K562 (cell line): ENCODE measurements around the gene CCDC175. TPM values are rescaled to one million over a fixed set of nuclear protein-coding genes. Genes with fewer than 3 reads are reported as not detected.

Experiments
- ATAC-seq: fragments of 200-7000 bp; cut with Tn5 transposase; 3 replicates; pipeline ENCODE4 v1.9.1; 2020; ENCODE audit warnings: moderate library complexity
- BruUV-seq: library from RNA; stranded (reverse); fragments of 400-500 nt; replicated peaks from 2 replicates; lab custom pipeline; 2021; lab: Mats Ljungman, UMichigan
- CTCF ChIA-PET: fragments of 300-600 bp; formaldehyde crosslinking; extraction: SDS; loops from one replicate; lab custom pipeline; 2021; ENCODE audit warnings: low intra/inter-chr PET ratio; lab: Yijun Ruan, JAX
- POLR2A ChIA-PET: fragments of 300-600, 350-650 bp; sonication (Branson Sonifier 250); formaldehyde crosslinking; extraction: SDS; loops from one replicate; lab custom pipeline; 2021; ENCODE audit warnings: antibody characterized with exemption, inconsistent platforms; lab: Yijun Ruan, JAX
- DNase-seq, 4 experiments: peaks; one replicate each; pipeline versions ENCODE4 v3.0.0 to v3.0.0-alpha.2; 2011 to 2018; ENCODE audit warnings: low spot score in 3 of 4, mixed read lengths in 3 of 4; ENCODE audit errors: extremely low read depth in 1 of 4
- FAIRE-seq: peaks from 2 replicates; lab custom pipeline; 2011; peaks lifted over from hg19 to GRCh38; lab: Jason Lieb, UNC
- H2AFZ ChIP-seq: 2 replicates; pipeline ENCODE4 v1.6.0; 2011; ENCODE audit warnings: low read depth, low read length, control low read depth, inconsistent platforms
- H3K27ac ChIP-seq: fragments of 200-600 bp; 3 replicates; pipeline ENCODE4 v1.8.0; 2011; ENCODE audit warnings: low read depth, mild to moderate bottlenecking, control low read depth, inconsistent platforms, low read length, moderate library complexity, mixed read lengths; ENCODE audit errors: extremely low read depth
- H3K27me3 ChIP-seq, 2 experiments: fragments of 300-600 bp in 1 of 2; 2 replicates in 1 of 2; 3 replicates in 1 of 2; pipeline versions ENCODE4 v1.6.0 to v1.8.0; 2011; ENCODE audit warnings: inconsistent platforms in 2 of 2, low read length in 2 of 2, mild to moderate bottlenecking in 1 of 2, mixed read lengths in 1 of 2, moderate library complexity in 1 of 2; ENCODE audit not compliant: control insufficient read depth in 2 of 2, insufficient read depth in 2 of 2
- H3K36me3 ChIP-seq: fragments of 300-600 bp; 3 replicates; pipeline ENCODE4 v1.8.0; 2011; ENCODE audit warnings: mild to moderate bottlenecking, low read length, inconsistent platforms; ENCODE audit not compliant: control insufficient read depth, insufficient read depth
- H3K4me1 ChIP-seq, 2 experiments: fragments of 200-600 bp in 1 of 2; replicated peaks in 1 of 2; 2 replicates in 1 of 2; 3 replicates in 1 of 2; pipeline versions ENCODE4 v1.5.1 to v1.8.0; 2011; ENCODE audit warnings: inconsistent platforms in 2 of 2, low read length in 2 of 2, mild to moderate bottlenecking in 1 of 2, mixed read lengths in 1 of 2, moderate library complexity in 1 of 2; ENCODE audit not compliant: control insufficient read depth in 2 of 2, insufficient read depth in 2 of 2
- H3K4me2 ChIP-seq: 2 replicates; pipeline ENCODE4 v1.6.1; 2011; ENCODE audit warnings: low read length, control low read depth, inconsistent platforms, mixed read lengths; ENCODE audit not compliant: insufficient read depth
- H3K4me3 ChIP-seq: fragments of 200-600 bp; sonication (generic), shearing (Covaris generic); 2 replicates; pipeline ENCODE4 v1.5.1; 2016; ENCODE audit warnings: control low read depth, inconsistent platforms
- H3K79me2 ChIP-seq: fragments of 200-600 bp; 3 replicates; pipeline ENCODE4 v1.8.0; 2011; ENCODE audit warnings: low read length, inconsistent platforms; ENCODE audit not compliant: control insufficient read depth, insufficient read depth
- H3K9ac ChIP-seq, 2 experiments: 2 replicates each; pipeline versions ENCODE4 v1.6.0 to v1.6.1; 2011; ENCODE audit warnings: low read depth in 2 of 2, low read length in 2 of 2, control low read depth in 1 of 2, inconsistent platforms in 1 of 2, mild to moderate bottlenecking in 1 of 2, mixed read lengths in 1 of 2; ENCODE audit not compliant: insufficient read depth in 1 of 2
- H3K9me1 ChIP-seq: one replicate; pipeline ENCODE4 v1.6.0; 2011; ENCODE audit warnings: inconsistent platforms, mild to moderate bottlenecking, low read length, moderate library complexity; ENCODE audit not compliant: control insufficient read depth, insufficient read depth
- H3K9me3 ChIP-seq: replicated peaks from 2 replicates; pipeline ENCODE4 v1.5.1; 2011; ENCODE audit warnings: low read depth, low read length, inconsistent platforms; ENCODE audit not compliant: control insufficient read depth, insufficient read depth
- H4K20me1 ChIP-seq: replicated peaks from 2 replicates; pipeline ENCODE4 v1.6.1; 2011; ENCODE audit warnings: low read length, inconsistent platforms, mixed read lengths; ENCODE audit not compliant: control insufficient read depth, insufficient read depth
- CTBP1 ChIP-seq: fragments of 450-650 bp; IDR thresholded peaks from 2 replicates; pipeline ENCODE4 v1.6.1; 2016; ENCODE audit warnings: borderline replicate concordance
- EGR1 ChIP-seq: fragments of 450-650 bp; conservative IDR thresholded peaks from 2 replicates; pipeline ENCODE4 v1.6.1; 2017; ENCODE audit warnings: mild to moderate bottlenecking
- GATA2 ChIP-seq: sonication (generic); formaldehyde crosslinking; IDR thresholded peaks from 2 replicates; pipeline ENCODE4 v1.4.0; 2020; ENCODE audit warnings: mild to moderate bottlenecking, missing genetic modification reagents
- MECOM ChIP-seq: fragments of 250-450 bp; sonication (Bioruptor Pico); IDR thresholded peaks from 2 replicates; pipeline ENCODE4 v1.8.0; 2022; ENCODE audit warnings: inconsistent platforms
- MYC ChIP-seq, 2 experiments: fragments of 250-450 bp in 1 of 2; sonication (Bioruptor Pico) in 1 of 2; IDR thresholded peaks; 2 replicates each; pipeline versions ENCODE4 v1.5.1 to v1.6.1; 2012 to 2021; ENCODE audit warnings: low read depth in 2 of 2, borderline replicate concordance in 1 of 2, improper control_type of control experiment in 1 of 2, low read length in 1 of 2, mild to moderate bottlenecking in 1 of 2, moderate library complexity in 1 of 2
- POLR2AphosphoS5 ChIP-seq: IDR thresholded peaks from 2 replicates; pipeline ENCODE4 v1.6.1; 2011; ENCODE audit warnings: mild to moderate bottlenecking, low read depth, low read length, moderate library complexity; ENCODE audit not compliant: control insufficient read depth, insufficient read depth
- POLR2H ChIP-seq: IDR thresholded peaks from 2 replicates; pipeline ENCODE4 v1.6.1; 2016; ENCODE audit warnings: missing genetic modification characterization, low read depth, mild to moderate bottlenecking, control low read depth, missing compliant biosample characterization, moderate library complexity
- RBM25 ChIP-seq: fragments of 200-400 bp; formaldehyde crosslinking; IDR thresholded peaks from 2 replicates; pipeline ENCODE4 v1.6.1; 2018; ENCODE audit warnings: low read length, low read depth, moderate library complexity; ENCODE audit not compliant: severe bottlenecking
- SMARCA4 ChIP-seq: fragments of 450-650 bp; IDR thresholded peaks from 2 replicates; pipeline ENCODE4 v1.6.1; 2016
- TBL1XR1 ChIP-seq, 2 experiments: IDR thresholded peaks; 2 replicates each; pipeline ENCODE4 v1.6.1; 2012; ENCODE audit warnings: improper control_type of control experiment in 2 of 2, low read length in 2 of 2, mild to moderate bottlenecking in 1 of 2
- ZBED1 ChIP-seq: IDR thresholded peaks from 2 replicates; pipeline ENCODE4 v1.6.1; 2014
- ZNF224 ChIP-seq: sonication (generic); formaldehyde crosslinking; IDR thresholded peaks from 2 replicates; pipeline ENCODE4 v1.8.0; 2022; ENCODE audit warnings: mild to moderate bottlenecking, missing genetic modification reagents
- ZNF347 ChIP-seq: fragments of 450-650 bp; formaldehyde crosslinking; IDR thresholded peaks from 2 replicates; pipeline ENCODE4 v1.4.0; 2020; ENCODE audit warnings: low read depth, mild to moderate bottlenecking, moderate library complexity
- WGBS: fragments of 100-300 bp; shearing (Covaris generic); methylation state at CpG from one replicate; pipeline ENCODE4 v1.1.6; 2016; ENCODE audit warnings: low coverage, mixed read lengths; ENCODE audit not compliant: insufficient coverage; ENCODE audit errors: missing lambda C conversion rate; 5-methylcytosine and 5-hydroxymethylcytosine counted together
- in situ Hi-C: fragments of 300-500 bp; cut with MboI; formaldehyde crosslinking; loops from 4 replicates; pipeline ENCODE4 v1.15.0; 2018; ENCODE audit warnings: inconsistent platforms, mixed read lengths
- intact Hi-C: fragments of 100-400 bp; cut with micrococcal nuclease; formaldehyde crosslinking; loops from 2 replicates; pipeline ENCODE4 v1.14.2; 2022
- polyA plus RNA-seq, 8 experiments: library from polyadenylated mRNA; depleted of rRNA in 4 of 8; stranded (reverse) in 5 of 8; unstranded in 3 of 8; fragments of >200 nt; fragmentation: Nextera tagmentation in 2 of 8; fragmentation: Illumina TruSeq in 1 of 8; extraction: Ambion mirVana in 2 of 8; extraction: Trizol in 1 of 8; gene quantifications; 2 replicates each; pipeline versions ENCODE4 v1.2.1 to v1.2.3, GENCODE V29; 2011 to 2014; ENCODE audit warnings: inconsistent platforms in 1 of 8, missing spikeins in 1 of 8
- total RNA-seq, 7 experiments: library from RNA; depleted of rRNA in 6 of 7; stranded (reverse); fragments of >200 nt in 6 of 7; fragmentation: Illumina TruSeq in 2 of 7; extraction: Trizol in 2 of 7; gene quantifications; 2 replicates each; pipeline versions ENCODE4 v1.2.1 to v1.2.3, GENCODE V29; 2011 to 2021; ENCODE audit warnings: low replicate concordance in 1 of 7
- TF ChIP-seq, protein P1 (sequence below): fragments of 250-450 bp; sonication (Bioruptor Pico); IDR thresholded peaks from 2 replicates; pipeline ENCODE4 v1.5.0; 2021; ENCODE audit warnings: mild to moderate bottlenecking, moderate library complexity
- TF ChIP-seq, protein P2 (sequence below): fragments of 250-450 bp; sonication (Bioruptor Pico); IDR thresholded peaks from 2 replicates; pipeline ENCODE4 v1.4.0; 2020; ENCODE audit warnings: mild to moderate bottlenecking, moderate library complexity
- TF ChIP-seq, protein P3 (sequence below): fragments of 450-650 bp; IDR thresholded peaks from 2 replicates; pipeline ENCODE4 v1.6.1; 2018; ENCODE audit not compliant: partially characterized antibody

CCDC175 gene
- total and polyA plus RNA-seq, 9 of the 15 experiments (the other 6 are each of a cell fraction or from before 2014, with no cell fraction given): not detected

DNA sequence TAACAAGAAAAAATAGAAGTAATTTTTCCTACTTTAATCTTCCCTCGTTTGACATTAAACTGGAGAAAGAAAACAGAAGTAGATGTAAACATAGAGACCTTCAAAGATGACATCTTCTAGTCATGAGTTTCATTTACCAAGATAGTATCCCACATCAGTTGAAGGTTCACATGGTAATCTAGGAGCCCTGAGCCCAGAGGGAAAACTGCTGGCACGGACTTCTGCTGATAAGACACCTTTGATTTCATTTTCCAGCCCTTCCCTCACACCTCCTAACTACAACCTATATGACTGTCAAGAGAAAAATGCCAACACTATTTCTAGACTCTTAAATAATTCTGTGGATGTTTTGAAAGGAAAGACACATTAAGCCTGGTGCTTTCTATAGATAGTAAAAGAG, 46.0 kb upstream of the CCDC175 start:
- intact Hi-C loops (no loop called here), in situ Hi-C loops (no loop called here)
- Histone ChIP-seq H3K36me3 (no peaks in the 10 kb centered on the region), H3K79me2 (no peaks in the 10 kb centered on the region), H3K4me3 (no peak overlapping the region), H3K9ac (no peak overlapping the region), H2AFZ (no peak overlapping the region), H3K27ac (no peak overlapping the region), H3K9me1 (no peaks in the 10 kb centered on the region), H4K20me1 (no peaks in the 10 kb centered on the region), H3K9me3 (no peaks in the 10 kb centered on the region), H3K4me1 (no peaks in the 10 kb centered on the region), H3K27me3 (no peaks in the 10 kb centered on the region), H3K4me2 (no peak overlapping the region)
- ChIA-PET POLR2A (no interaction called here), CTCF (no interaction called here)
- no TSS peak for BruUV-seq
- ATAC-seq (no peak), DNase-seq (no peak), FAIRE-seq (no peak)
- 0% methylated on average over 2 of the region's 2 CpGs for WGBS
- TF ChIP-seq POLR2H (tag) (no peak), POLR2AphosphoS5 (no peak), ZNF347 (CRISPR knock-in tag) (no peak), MECOM (CRISPR knock-in tag) (no peak), GATA2 (CRISPR knock-in tag) (no peak), EGR1 (no peak), ZBED1 (no peak), ZNF224 (CRISPR knock-in tag) (no peak), SMARCA4 (no peak), MYC (IDR thresholded peaks at IDR 0.05; ENCODE audit: low read depth, low read length) (no peak), MYC (CRISPR knock-in tag; IDR thresholded peaks at IDR 0.05; ENCODE audit: borderline replicate concordance, low read depth) (no peak), CTBP1 (no peak), RBM25 (no peak), TBL1XR1 (IDR thresholded peaks at IDR 0.05; ENCODE audit: low read length in 2 of 2) (no peak)
- TF ChIP-seq, protein P1, sequence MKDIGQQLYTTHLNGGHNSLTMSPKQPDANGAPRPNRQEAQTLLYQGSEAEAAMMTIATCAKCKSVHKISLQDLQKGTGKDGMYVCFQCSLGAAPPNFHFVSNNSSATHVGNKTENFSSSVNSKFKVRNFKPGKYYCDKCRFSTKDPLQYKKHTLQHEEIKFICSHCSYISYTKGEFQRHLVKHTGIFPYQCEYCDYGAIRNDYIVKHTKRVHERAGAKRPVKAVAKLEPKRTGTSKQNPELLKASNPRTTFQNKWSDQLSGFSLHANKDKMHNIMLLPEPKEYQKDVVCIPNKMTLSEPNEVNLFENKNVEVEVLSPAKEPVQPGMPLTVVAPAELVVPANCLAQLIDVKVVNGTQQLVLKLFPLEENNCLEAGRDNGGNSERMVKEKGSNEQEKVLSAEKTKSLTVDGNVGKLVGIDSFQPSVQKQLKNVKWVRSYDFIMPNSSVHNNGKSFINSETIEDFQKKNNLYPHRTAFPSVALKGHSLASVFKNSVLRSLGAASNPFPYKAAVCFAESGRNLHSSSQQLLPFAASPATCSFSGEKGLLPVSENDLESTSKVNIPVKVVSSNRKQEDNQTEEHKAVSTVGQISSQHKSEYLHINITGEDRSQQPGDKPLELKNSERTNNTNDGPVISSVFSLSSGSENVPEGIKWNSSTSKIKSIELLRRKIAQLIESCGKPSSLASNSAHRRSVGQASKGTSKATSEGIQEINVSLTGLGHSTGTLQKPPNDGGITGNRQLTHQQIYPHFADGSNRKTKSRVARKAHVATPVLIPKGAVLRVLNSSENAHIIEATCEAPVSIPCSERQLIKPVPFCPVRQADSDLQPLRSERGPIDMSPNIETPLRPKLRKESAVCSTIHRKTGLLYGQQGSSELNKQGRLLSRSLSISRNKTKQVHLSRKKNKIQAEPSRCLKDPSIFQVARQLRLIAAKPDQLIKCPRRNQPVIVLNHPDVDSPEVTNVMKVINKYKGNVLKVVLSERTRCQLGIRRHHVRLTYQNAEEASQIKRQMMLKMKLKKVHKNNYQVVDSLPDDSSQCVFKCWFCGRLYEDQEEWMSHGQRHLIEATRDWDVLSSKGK (CRISPR knock-in tag): no peak
- TF ChIP-seq, protein P2, sequence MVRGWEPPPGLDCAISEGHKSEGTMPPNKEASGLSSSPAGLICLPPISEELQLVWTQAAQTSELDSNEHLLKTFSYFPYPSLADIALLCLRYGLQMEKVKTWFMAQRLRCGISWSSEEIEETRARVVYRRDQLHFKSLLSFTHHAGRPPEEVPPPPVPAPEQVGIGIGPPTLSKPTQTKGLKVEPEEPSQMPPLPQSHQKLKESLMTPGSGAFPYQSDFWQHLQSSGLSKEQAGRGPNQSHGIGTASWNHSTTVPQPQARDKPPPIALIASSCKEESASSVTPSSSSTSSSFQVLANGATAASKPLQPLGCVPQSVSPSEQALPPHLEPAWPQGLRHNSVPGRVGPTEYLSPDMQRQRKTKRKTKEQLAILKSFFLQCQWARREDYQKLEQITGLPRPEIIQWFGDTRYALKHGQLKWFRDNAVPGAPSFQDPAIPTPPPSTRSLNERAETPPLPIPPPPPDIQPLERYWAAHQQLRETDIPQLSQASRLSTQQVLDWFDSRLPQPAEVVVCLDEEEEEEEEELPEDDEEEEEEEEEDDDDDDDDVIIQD (CRISPR knock-in tag): no peak
- TF ChIP-seq, protein P3, sequence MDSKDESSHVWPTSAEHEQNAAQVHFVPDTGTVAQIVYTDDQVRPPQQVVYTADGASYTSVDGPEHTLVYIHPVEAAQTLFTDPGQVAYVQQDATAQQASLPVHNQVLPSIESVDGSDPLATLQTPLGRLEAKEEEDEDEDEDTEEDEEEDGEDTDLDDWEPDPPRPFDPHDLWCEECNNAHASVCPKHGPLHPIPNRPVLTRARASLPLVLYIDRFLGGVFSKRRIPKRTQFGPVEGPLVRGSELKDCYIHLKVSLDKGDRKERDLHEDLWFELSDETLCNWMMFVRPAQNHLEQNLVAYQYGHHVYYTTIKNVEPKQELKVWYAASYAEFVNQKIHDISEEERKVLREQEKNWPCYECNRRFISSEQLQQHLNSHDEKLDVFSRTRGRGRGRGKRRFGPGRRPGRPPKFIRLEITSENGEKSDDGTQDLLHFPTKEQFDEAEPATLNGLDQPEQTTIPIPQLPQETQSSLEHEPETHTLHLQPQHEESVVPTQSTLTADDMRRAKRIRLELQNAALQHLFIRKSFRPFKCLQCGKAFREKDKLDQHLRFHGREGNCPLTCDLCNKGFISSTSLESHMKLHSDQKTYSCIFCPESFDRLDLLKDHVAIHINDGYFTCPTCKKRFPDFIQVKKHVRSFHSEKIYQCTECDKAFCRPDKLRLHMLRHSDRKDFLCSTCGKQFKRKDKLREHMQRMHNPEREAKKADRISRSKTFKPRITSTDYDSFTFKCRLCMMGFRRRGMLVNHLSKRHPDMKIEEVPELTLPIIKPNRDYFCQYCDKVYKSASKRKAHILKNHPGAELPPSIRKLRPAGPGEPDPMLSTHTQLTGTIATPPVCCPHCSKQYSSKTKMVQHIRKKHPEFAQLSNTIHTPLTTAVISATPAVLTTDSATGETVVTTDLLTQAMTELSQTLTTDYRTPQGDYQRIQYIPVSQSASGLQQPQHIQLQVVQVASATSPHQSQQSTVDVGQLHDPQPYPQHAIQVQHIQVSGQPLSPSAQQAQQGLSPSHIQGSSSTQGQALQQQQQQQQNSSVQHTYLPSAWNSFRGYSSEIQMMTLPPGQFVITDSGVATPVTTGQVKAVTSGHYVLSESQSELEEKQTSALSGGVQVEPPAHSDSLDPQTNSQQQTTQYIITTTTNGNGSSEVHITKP: no peak
